ENCODE measurements around the gene SSR1. TPM values are rescaled to one million over a fixed set of nuclear protein-coding genes. Genes with fewer than 3 reads are reported as not detected.
A peak's percentile ranks its signal among the peaks of the same experiment; 100 is the strongest.

SSR1 gene
- total and polyA plus RNA-seq, 2 of the 13 experiments (the other 11 are each of a cell fraction or from before 2014, with no cell fraction given), result 203 to 243 TPM

GRCh38 chr6:7341989-7342742, 29.2 kb upstream of the SSR1 start (continued):
- TF ChIP-seq ZNF883 (CRISPR knock-in tag; IDR thresholded peaks at IDR 0.05; ENCODE audit: not compliant biosample characterization), result no peak
- no peak for TF ChIP-seq SOX6 (IDR thresholded peaks at IDR 0.05)
- peak; percentile 57 for TF ChIP-seq SOX6 (CRISPR knock-in tag; IDR thresholded peaks at IDR 0.05)
- no peak for TF ChIP-seq POLR2G (IDR thresholded peaks at IDR 0.05; ENCODE audit: low read depth, low read length)
- TF ChIP-seq ZNF143 (CRISPR knock-in tag; IDR thresholded peaks at IDR 0.05), result no peak
- peak; percentile 82 for TF ChIP-seq ARID5B (CRISPR knock-in tag; IDR thresholded peaks at IDR 0.05)
- no peak for TF ChIP-seq PRPF4 (IDR thresholded peaks at IDR 0.05; ENCODE audit: low read depth, low read length, poor library complexity, severe bottlenecking)
- TF ChIP-seq AKAP8 (CRISPR knock-in tag; IDR thresholded peaks at IDR 0.05), result no peak
- no peak for TF ChIP-seq DMTF1 (CRISPR knock-in tag; IDR thresholded peaks at IDR 0.05)
- no peak for TF ChIP-seq ZNF572 (CRISPR knock-in tag; IDR thresholded peaks at IDR 0.05)
- TF ChIP-seq ZBTB40 (IDR thresholded peaks at IDR 0.05), result no peak
- no peak for TF ChIP-seq ZBTB40 (CRISPR knock-in tag; IDR thresholded peaks at IDR 0.05)
- TF ChIP-seq RARA (CRISPR knock-in tag; IDR thresholded peaks at IDR 0.05), result peak; percentile 44
- no peak for TF ChIP-seq PHF20 (CRISPR knock-in tag; IDR thresholded peaks at IDR 0.05)
- no peak for TF ChIP-seq ATRX (CRISPR knock-in tag; IDR thresholded peaks at IDR 0.05; ENCODE audit: borderline replicate concordance)
